Measurements from ENCODE around the gene PIK3AP1.

GRCh38 chr10:96555330-96555729 is 165.0 kb downstream of the PIK3AP1 start:
- TF ChIP-seq POLR2A (IDR thresholded peaks at IDR 0.05) (no peak), CTCF (IDR thresholded peaks at IDR 0.05) (no peak), EP300 (IDR thresholded peaks at IDR 0.05) (no peak)

All from stomach (tissue), 4 donors.